Astrocyte (in vitro differentiated cells and primary cell): ENCODE results near the gene WDR33. TPM values are rescaled to one million over a fixed set of nuclear protein-coding genes. Genes with fewer than 3 reads are reported as not detected.

Experiments
- DNase-seq: peaks from one replicate; pipeline ENCODE4 v3.0.0-alpha.2; 2010; ENCODE audit warnings: low read depth
- FAIRE-seq: peaks from 2 replicates; lab custom pipeline; 2011; peaks lifted over from hg19 to GRCh38; lab: Jason Lieb, UNC
- H2AFZ ChIP-seq: 2 replicates; pipeline ENCODE4 v1.6.0; 2012; ENCODE audit warnings: low read depth, low read length, inconsistent platforms
- H3K27ac ChIP-seq: 2 replicates; pipeline ENCODE4 v1.5.1; 2011; ENCODE audit warnings: low read depth, low read length, inconsistent platforms
- H3K27me3 ChIP-seq: 2 replicates; pipeline ENCODE4 v1.6.0; 2011; ENCODE audit warnings: low read length, inconsistent platforms; ENCODE audit not compliant: insufficient read depth
- H3K36me3 ChIP-seq: 2 replicates; pipeline ENCODE4 v1.5.1; 2011; ENCODE audit warnings: low read length, inconsistent platforms; ENCODE audit not compliant: insufficient read depth
- H3K4me1 ChIP-seq: 2 replicates; pipeline ENCODE4 v1.5.1; 2011; ENCODE audit warnings: low read length, inconsistent platforms; ENCODE audit not compliant: insufficient read depth
- H3K4me2 ChIP-seq: 2 replicates; pipeline ENCODE4 v1.6.0; 2012; ENCODE audit warnings: low read length, inconsistent platforms
- H3K4me3 ChIP-seq: 2 replicates; pipeline ENCODE4 v1.5.1; 2011; ENCODE audit warnings: low read depth, mild to moderate bottlenecking, low read length, inconsistent platforms; ENCODE audit not compliant: insufficient read depth
- H3K79me2 ChIP-seq: 2 replicates; pipeline ENCODE4 v1.6.0; 2012; ENCODE audit warnings: mild to moderate bottlenecking, low read length, inconsistent platforms; ENCODE audit not compliant: insufficient read depth
- H3K9ac ChIP-seq: 2 replicates; pipeline ENCODE4 v1.6.0; 2012; ENCODE audit warnings: mild to moderate bottlenecking, low read length, inconsistent platforms
- H3K9me3 ChIP-seq: 2 replicates; pipeline ENCODE4 v1.5.1; 2012; ENCODE audit warnings: low read depth, mild to moderate bottlenecking, low read length, inconsistent platforms; ENCODE audit not compliant: insufficient read depth
- H4K20me1 ChIP-seq: 2 replicates; pipeline ENCODE4 v1.6.0; 2012; ENCODE audit warnings: low read length, inconsistent platforms; ENCODE audit not compliant: insufficient read depth
- H3K27ac Mint-ChIP-seq: one replicate; pipeline ENCODE4 v1.8.0; 2021; ENCODE audit warnings: mild to moderate bottlenecking, mixed read lengths; ENCODE audit not compliant: unreplicated experiment
- H3K27me3 Mint-ChIP-seq: one replicate; pipeline ENCODE4 v1.8.0; 2021; ENCODE audit warnings: low read depth, mixed read lengths; ENCODE audit not compliant: unreplicated experiment
- H3K36me3 Mint-ChIP-seq: one replicate; pipeline ENCODE4 v1.8.0; 2021; ENCODE audit warnings: low read depth, mixed read lengths; ENCODE audit not compliant: unreplicated experiment
- H3K4me1 Mint-ChIP-seq: one replicate; pipeline ENCODE4 v1.8.0; 2021; ENCODE audit warnings: low read depth, mixed read lengths; ENCODE audit not compliant: unreplicated experiment
- H3K4me3 Mint-ChIP-seq: one replicate; pipeline ENCODE4 v1.8.0; 2021; ENCODE audit warnings: mild to moderate bottlenecking, moderate library complexity, mixed read lengths; ENCODE audit not compliant: unreplicated experiment
- H3K9me3 Mint-ChIP-seq: one replicate; pipeline ENCODE4 v1.8.0; 2021; ENCODE audit warnings: mild to moderate bottlenecking, mixed read lengths; ENCODE audit not compliant: unreplicated experiment
- CTCF ChIP-seq: IDR thresholded peaks from 2 replicates; pipeline ENCODE4 v1.5.1; 2011; ENCODE audit warnings: low read depth, mild to moderate bottlenecking, inconsistent platforms, low read length, moderate library complexity; ENCODE audit not compliant: insufficient read depth
- EZH2 ChIP-seq: IDR thresholded peaks from 2 replicates; pipeline ENCODE4 v1.6.1; 2012; ENCODE audit warnings: mild to moderate bottlenecking, low read length, inconsistent platforms; ENCODE audit not compliant: insufficient read depth
- total RNA-seq: library from RNA; stranded (reverse); gene quantifications from 2 replicates; pipeline ENCODE4 v1.2.1, GENCODE V29; 2021

Gene WDR33
- total RNA-seq, 1 donor from 2014 or later, result 40.9 TPM

GRCh38 chr2:127703282-127703681, 107.7 kb downstream of the WDR33 start:
- TF ChIP-seq EZH2, result no peak
- no peak for TF ChIP-seq CTCF
- Mint-ChIP-seq H3K27me3 (no peaks in the 10 kb centered on the region), H3K27ac (no peak overlapping the region), H3K9me3 (no peaks in the 10 kb centered on the region), H3K4me3 (peak overlapping the region; percentile 54), H3K36me3 (peaks cover 18% of the 10 kb centered on the region), H3K4me1 (peaks cover 22% of the 10 kb centered on the region)
- no peak overlapping the region for H3K27ac ChIP-seq
- peak overlapping the region; percentile 95 for H3K4me2 ChIP-seq
- no peak overlapping the region for H2AFZ ChIP-seq
- FAIRE-seq, result no peak
- H3K9me3 ChIP-seq, result no peaks in the 10 kb centered on the region
- H3K4me3 ChIP-seq, result peak overlapping the region; percentile 73
- H3K36me3 ChIP-seq, result peaks cover 14% of the 10 kb centered on the region
- no peak overlapping the region for H3K9ac ChIP-seq
- H4K20me1 ChIP-seq, result peaks cover 20% of the 10 kb centered on the region
- no peak for DNase-seq
- peaks cover 13% of the 10 kb centered on the region for H3K4me1 ChIP-seq
- H3K27me3 ChIP-seq, result no peaks in the 10 kb centered on the region
- H3K79me2 ChIP-seq, result peaks cover 24% of the 10 kb centered on the region

- H2AFZ ChIP-seq, result peak overlapping the region; percentile 21
- no peaks in the 10 kb centered on the region for H3K27me3 Mint-ChIP-seq
These were observed 108.5 kb downstream of the WDR33 start for GRCh38 chr2:127702395-127703009.

More at GRCh38 chr2:127702395-127703009, 108.5 kb downstream of the WDR33 start:
- H3K4me3 Mint-ChIP-seq, result peak overlapping the region; percentile 85
- DNase-seq (no peak), FAIRE-seq (no peak)
- no peaks in the 10 kb centered on the region for H3K9me3 Mint-ChIP-seq
- peak overlapping the region; percentile 90 for H3K9ac ChIP-seq
- H3K4me3 ChIP-seq, result peak overlapping the region; percentile 73
- peaks cover 16% of the 10 kb centered on the region for H4K20me1 ChIP-seq
- H3K27me3 ChIP-seq, result no peaks in the 10 kb centered on the region
- H3K9me3 ChIP-seq, result no peaks in the 10 kb centered on the region
- peak overlapping the region; percentile 95 for H3K4me2 ChIP-seq
- peak overlapping the region; percentile 87 for H3K27ac Mint-ChIP-seq
- peaks cover 13% of the 10 kb centered on the region for H3K4me1 ChIP-seq
- H3K27ac ChIP-seq, result peak overlapping the region; percentile 91
- peaks cover 17% of the 10 kb centered on the region for H3K4me1 Mint-ChIP-seq
- TF ChIP-seq EZH2, result no peak
- TF ChIP-seq CTCF, result no peak
- H3K36me3 ChIP-seq, result peaks cover 14% of the 10 kb centered on the region
- H3K79me2 ChIP-seq, result peaks cover 24% of the 10 kb centered on the region
- H3K36me3 Mint-ChIP-seq, result peaks cover 11% of the 10 kb centered on the region
